Hepatocyte (in vitro differentiated cells): ENCODE results near the gene PPP3R2.

Experiments
- EZH2 ChIP-seq: fragments of 200-600 bp; sonication (generic); IDR thresholded peaks from 2 replicates; pipeline ENCODE4 v1.6.1; 2016; ENCODE audit warnings: antibody characterized with exemption, mild to moderate bottlenecking, borderline replicate concordance
- EZH2phosphoT487 ChIP-seq: fragments of 200-600 bp; sonication (generic); IDR thresholded peaks from one replicate; pipeline ENCODE4 v1.6.1; 2018; ENCODE audit warnings: antibody characterized with exemption, mild to moderate bottlenecking, low read depth, moderate library complexity; ENCODE audit not compliant: unreplicated experiment, severe bottlenecking
- TF ChIP-seq, protein P1 (sequence below): fragments of 200-600 bp; sonication (generic); IDR thresholded peaks from 2 replicates; pipeline ENCODE4 v1.5.1; 2016; ENCODE audit warnings: antibody characterized with exemption, mild to moderate bottlenecking; ENCODE audit not compliant: poor library complexity

DNA sequence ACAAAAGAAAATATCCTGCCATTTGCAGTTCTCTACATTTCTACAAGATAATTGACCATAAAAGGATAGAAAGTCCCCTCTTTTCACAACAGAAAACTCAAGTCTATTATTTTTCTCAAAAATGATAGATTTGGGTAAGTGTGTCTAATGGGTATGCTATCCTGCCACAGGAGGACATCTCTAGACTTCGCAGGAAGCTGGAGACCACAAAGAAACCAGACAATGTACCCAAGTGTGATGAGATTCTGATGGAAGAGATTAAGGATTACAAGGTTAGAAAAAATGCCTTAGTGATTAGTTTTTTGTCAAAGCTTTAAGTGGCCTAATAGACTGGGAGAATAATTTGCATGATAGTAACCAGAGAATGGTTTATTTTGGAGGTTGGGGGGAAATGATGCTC lies 33.0 kb downstream of the PPP3R2 start:
- TF ChIP-seq, protein P1, sequence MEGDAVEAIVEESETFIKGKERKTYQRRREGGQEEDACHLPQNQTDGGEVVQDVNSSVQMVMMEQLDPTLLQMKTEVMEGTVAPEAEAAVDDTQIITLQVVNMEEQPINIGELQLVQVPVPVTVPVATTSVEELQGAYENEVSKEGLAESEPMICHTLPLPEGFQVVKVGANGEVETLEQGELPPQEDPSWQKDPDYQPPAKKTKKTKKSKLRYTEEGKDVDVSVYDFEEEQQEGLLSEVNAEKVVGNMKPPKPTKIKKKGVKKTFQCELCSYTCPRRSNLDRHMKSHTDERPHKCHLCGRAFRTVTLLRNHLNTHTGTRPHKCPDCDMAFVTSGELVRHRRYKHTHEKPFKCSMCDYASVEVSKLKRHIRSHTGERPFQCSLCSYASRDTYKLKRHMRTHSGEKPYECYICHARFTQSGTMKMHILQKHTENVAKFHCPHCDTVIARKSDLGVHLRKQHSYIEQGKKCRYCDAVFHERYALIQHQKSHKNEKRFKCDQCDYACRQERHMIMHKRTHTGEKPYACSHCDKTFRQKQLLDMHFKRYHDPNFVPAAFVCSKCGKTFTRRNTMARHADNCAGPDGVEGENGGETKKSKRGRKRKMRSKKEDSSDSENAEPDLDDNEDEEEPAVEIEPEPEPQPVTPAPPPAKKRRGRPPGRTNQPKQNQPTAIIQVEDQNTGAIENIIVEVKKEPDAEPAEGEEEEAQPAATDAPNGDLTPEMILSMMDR = no peak
- no peak for TF ChIP-seq EZH2phosphoT487
- TF ChIP-seq EZH2 = no peak
